GM19238 (cell line): ENCODE measurements around the gene RNU1-1.
"Not testable (repeated sequence)": the region's sequence is repeated elsewhere in the genome, so short reads cannot be mapped to it uniquely, and the experiment has no call there.

Experiments used
- DNase-seq: peaks from one replicate; pipeline ENCODE4 v3.0.0; 2011; ENCODE audit warnings: low spot score; ENCODE audit not compliant: insufficient read length

Gene RNU1-1

GRCh38 chr1:16514107-16515055 lies at the start of gene RNU1-1:
TSS of gene RNU1-1 (minus strand) at chr1:16514285.
- not testable (repeated sequence) for DNase-seq

DNA sequence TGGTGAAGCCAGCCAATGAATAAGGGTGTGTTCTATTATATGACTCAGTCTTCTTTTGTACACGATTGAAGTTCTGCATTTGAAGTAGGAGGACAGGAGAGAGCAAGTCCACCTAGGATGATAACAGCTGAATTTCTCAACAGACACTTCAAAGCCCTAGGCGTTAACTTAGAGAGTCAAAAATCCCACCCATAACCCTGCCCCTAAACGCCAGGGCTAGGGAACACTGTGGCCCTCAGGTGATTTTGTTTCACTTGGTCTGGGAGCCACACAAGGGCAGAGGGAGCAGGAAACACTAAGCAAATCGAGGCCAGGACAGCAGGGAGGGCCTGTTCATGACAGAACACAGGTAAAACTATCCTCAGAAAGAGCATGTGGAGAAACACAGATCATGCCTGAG lies 47.0 kb upstream of the RNU1-1 start:
- not testable (repeated sequence) for DNase-seq

GRCh38 chr1:16560498-16560897 lies 46.4 kb upstream of the RNU1-1 start:
- not testable (repeated sequence) for DNase-seq

DNA sequence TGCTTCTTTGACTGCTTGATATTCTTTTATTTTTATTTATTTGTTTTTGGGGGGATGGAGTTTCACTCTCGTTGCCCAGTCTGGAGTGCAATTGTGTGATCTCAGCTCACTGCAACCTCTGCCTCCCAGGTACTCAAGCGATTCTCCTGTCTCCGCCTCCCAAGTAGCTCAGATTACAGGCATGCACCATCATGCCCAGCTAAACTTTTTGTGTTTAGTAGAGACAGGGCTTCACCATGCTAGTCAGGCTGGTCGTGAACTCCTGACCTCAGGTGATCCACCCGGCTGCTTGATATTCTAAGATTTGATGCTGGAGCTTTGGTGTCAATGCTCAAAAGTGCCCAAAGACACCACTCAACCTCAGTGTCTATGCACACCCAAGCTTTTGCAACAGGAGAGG lies 45.6 kb upstream of the RNU1-1 start:
- not testable (repeated sequence) for DNase-seq

- not testable (repeated sequence) for DNase-seq
These were observed 42.9 kb upstream of the RNU1-1 start for GRCh38 chr1:16557034-16557433.

- not testable (repeated sequence) for DNase-seq
These were observed 39.2 kb upstream of the RNU1-1 start for GRCh38 chr1:16553244-16553643.

- not testable (repeated sequence) for DNase-seq
These were observed 36.3 kb upstream of the RNU1-1 start for GRCh38 chr1:16550212-16550918.

- DNase-seq, result not testable (repeated sequence)
These were observed 35.5 kb upstream of the RNU1-1 start for GRCh38 chr1:16549545-16549944.

GRCh38 chr1:16547502-16548241 lies 33.6 kb upstream of the RNU1-1 start:
- not testable (repeated sequence) for DNase-seq

GRCh38 chr1:16545682-16546095 lies 31.6 kb upstream of the RNU1-1 start:
- not testable (repeated sequence) for DNase-seq

- DNase-seq, result not testable (repeated sequence)
These were observed 26.4 kb upstream of the RNU1-1 start for GRCh38 chr1:16540421-16540893.

GRCh38 chr1:16537528-16537927 lies 23.4 kb upstream of the RNU1-1 start:
- not testable (repeated sequence) for DNase-seq

DNA sequence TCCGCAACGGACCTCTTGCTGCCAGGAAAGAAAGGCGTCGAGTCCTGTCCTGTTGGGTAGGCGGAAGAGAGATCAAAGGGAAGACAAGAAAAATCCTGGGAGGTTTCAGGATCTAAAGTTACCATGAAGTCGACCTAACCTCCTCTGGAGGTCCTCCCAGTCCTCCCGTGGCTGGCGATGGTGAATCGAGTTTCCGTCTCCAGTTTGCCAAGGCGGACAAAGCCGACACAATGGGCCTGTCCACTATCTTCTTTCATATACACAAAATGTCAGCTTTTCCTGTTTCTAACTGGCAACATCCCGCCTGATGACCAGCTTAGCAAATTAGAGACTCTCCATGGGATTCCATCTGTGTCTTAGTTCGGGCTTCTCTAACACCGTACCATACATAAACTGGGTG lies 22.7 kb upstream of the RNU1-1 start:
- not testable (repeated sequence) for DNase-seq

DNA sequence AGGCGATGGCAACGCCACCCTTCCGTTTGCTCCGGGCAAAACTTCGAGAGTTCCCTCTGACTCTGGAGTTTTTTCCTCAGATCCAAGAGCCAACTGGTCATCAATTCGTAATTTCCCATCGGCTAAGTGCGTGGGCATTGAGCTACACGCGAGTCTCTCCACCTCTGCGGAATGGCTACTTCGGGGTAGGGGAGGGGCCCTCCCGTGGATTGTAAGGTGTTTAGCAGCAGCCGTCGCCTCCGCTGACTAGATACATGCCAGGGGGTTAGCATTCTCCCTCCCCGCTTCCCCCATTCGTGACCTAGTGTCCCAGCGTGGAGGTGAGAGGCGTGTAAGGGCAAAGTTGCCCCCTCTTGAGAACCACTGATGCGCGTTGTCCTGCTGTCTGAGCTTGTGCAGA lies 21.8 kb upstream of the RNU1-1 start:
- not testable (repeated sequence) for DNase-seq

- DNase-seq, result not testable (repeated sequence)
These were observed 21.4 kb upstream of the RNU1-1 start for GRCh38 chr1:16535487-16535886.

DNA sequence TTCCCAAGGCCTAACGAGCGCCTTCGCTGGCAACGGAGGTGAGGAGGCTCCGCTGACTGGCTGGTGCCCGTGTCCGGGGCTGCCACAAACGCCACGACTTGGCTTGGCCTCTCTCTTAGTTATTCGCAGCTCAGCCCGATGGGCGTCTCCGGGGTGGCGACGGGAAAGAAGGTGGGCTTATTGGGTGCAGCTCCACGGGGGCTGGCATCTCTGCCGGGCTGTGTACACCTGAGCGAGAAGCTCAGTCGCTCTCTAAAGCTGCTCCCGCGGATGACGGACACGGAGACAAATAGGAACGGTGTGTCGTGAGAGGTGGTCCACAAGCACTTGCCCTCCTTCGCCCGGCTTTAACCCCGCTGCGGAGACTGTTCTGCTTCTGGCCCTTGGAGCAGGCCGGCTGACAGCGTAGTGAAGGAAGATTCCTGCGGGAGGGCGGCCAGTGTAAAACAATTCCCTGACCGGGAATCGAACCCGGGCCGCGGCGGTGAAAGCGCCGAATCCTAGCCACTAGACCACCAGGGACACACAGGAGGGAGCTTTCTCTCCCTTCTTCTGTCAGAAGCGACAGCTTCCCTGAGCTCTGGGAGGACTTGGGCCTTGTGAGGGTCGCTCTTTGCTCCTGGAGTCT lies 20.9 kb upstream of the RNU1-1 start:
- not testable (repeated sequence) for DNase-seq

DNA sequence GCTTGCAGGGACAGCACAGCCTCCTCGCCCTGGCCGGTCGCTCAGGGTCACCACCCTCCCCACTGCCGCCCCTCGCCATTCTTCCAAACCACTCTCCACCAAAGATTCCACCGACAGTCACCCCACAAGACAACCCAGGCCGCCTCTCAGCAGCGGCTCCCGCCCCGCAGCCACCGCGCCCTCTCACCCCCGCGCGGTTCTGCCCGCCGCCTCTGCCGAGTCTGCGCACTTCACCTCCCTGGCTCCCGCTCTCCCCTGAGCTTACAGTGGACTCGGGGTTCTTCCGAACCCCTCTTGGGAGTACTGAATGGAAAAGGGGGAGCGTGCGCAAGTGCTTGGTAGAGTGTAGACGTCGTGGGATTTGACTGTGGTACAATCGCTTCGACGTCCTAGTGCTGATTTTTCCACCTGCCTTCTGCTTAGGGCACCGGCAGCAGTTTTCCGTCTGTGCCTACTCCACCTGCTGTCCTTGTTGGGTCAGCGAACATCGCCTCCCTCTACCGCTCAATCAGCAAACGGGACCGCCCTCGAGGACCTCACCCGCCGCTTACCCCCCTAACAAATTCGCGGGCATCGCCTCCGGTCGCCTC lies 20.2 kb upstream of the RNU1-1 start:
- DNase-seq, result not testable (repeated sequence)

- not testable (repeated sequence) for DNase-seq
These were observed 18.3 kb upstream of the RNU1-1 start for GRCh38 chr1:16532235-16532991.

GRCh38 chr1:16528338-16528737 lies 14.3 kb upstream of the RNU1-1 start:
- not testable (repeated sequence) for DNase-seq

DNA sequence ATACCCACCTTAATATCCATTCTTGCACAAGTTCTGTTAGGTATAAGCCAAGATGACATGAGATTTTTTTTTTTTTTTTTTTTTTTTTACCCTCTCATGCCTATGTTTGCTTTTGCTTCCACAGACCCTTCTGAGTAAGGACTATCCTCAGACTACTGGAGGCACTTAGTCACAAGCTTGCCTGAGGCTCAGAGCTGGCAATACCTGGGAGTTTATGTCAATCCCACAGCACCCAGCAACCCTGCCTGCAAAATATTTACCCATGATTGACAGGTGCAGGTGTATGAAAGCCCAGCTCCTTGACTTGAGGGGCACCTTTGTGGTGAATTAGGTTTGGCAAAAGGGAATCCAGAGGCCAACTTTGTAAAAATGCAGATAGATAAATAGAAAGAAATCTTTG lies 11.7 kb upstream of the RNU1-1 start:
- DNase-seq, result not testable (repeated sequence)
